ENCODE measurements around the gene ALOX15. TPM values are rescaled to one million over a fixed set of nuclear protein-coding genes. Genes with fewer than 3 reads are reported as not detected.
"Not testable (repeated sequence)": the region's sequence is repeated elsewhere in the genome, so short reads cannot be mapped to it uniquely, and the experiment has no call there.

The ALOX15 gene
- total RNA-seq, 1 experiment from 2014 or later = not detected

DNA sequence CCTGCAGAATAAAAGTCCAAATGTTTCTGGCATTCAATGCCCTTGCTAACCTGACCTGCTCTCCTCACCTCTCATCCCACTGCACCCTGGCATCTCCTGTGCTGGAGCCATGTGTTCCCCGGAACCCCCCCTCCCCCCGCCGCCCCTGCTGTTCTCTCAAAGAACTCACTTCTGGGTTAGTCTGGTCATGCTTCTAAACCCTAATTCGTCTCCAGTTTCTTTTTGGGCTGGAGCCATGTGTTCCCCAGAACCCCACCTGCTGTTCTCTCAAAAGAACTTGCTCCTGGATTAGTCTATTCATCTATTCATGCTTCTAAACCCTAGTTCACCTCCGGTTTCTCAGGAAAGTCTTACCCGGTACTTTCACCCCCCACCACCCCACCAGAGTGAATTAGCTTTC is 808 bp upstream of the ALOX15 start:
- Mint-ChIP-seq H3K36me3 (ENCODE audit: insufficient read depth, unreplicated experiment) (no peaks in the 10 kb centered on the region), H3K9me3 (ENCODE audit: unreplicated experiment) (no peaks in the 10 kb centered on the region), H3K27ac (ENCODE audit: low read depth, unreplicated experiment) (no peak overlapping the region), H3K4me1 (ENCODE audit: insufficient read depth, unreplicated experiment) (no peaks in the 10 kb centered on the region), H3K27me3 (ENCODE audit: insufficient read depth, unreplicated experiment) (peaks cover 89% of the 10 kb centered on the region), H3K4me3 (ENCODE audit: unreplicated experiment) (no peak overlapping the region)
- ChIA-PET CTCF (interaction anchor here (0.6 to 0.7 kb wide), 2 partner anchors 13 to 223 kb away, joined by 3 to 4 read pairs; no protein-coding TSS in a partner anchor), POLR2A (interaction anchor here (0.6 kb wide), 1 partner anchor 706 kb away, joined by 3 read pairs; no protein-coding TSS in a partner anchor)
- BruUV-seq (replicated peaks) = no TSS peak
- intact Hi-C loops (cut with micrococcal nuclease) = no loop called here
- TF ChIP-seq, protein P1, sequence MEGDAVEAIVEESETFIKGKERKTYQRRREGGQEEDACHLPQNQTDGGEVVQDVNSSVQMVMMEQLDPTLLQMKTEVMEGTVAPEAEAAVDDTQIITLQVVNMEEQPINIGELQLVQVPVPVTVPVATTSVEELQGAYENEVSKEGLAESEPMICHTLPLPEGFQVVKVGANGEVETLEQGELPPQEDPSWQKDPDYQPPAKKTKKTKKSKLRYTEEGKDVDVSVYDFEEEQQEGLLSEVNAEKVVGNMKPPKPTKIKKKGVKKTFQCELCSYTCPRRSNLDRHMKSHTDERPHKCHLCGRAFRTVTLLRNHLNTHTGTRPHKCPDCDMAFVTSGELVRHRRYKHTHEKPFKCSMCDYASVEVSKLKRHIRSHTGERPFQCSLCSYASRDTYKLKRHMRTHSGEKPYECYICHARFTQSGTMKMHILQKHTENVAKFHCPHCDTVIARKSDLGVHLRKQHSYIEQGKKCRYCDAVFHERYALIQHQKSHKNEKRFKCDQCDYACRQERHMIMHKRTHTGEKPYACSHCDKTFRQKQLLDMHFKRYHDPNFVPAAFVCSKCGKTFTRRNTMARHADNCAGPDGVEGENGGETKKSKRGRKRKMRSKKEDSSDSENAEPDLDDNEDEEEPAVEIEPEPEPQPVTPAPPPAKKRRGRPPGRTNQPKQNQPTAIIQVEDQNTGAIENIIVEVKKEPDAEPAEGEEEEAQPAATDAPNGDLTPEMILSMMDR (IDR thresholded peaks at IDR 0.05; ENCODE audit: unreplicated experiment) = no peak
- DNase-seq (ENCODE audit: unreplicated experiment) = no peak

DNA sequence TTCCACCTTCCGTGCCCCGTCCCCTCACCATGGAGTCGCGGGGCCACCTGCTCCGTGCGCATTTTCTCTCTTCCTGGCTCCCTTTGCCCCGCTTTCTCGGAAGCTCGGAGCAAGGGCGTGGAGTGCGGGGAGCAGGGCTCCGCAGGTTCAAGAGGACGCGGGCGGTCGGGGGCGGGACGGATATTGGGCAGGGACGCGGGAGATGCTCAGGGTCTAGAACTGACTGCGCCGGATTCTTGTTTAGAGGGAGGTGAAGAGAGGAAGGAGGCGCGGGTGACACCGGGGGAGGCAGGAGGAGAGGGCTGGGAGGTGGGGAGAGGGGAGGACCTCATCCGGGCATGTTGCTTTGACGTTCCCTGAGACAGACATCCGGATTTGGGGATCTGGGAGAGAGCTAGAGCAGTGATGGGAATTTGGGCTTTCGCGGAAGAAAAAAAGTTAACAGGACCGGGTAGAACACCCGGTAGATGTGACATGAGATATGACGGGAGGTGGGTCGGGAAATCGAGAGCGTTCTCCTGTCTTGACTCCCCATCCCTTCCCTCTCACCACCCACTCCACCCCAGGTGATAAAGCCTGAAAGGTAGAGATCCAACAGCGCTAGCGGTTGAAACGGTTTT is 799 bp downstream of the ALOX15 start:
- H3K27ac Mint-ChIP-seq (ENCODE audit: low read depth, unreplicated experiment); BruUV-seq (replicated peaks); H3K36me3 Mint-ChIP-seq (ENCODE audit: insufficient read depth, unreplicated experiment); H3K9me3 Mint-ChIP-seq (ENCODE audit: unreplicated experiment); CTCF ChIA-PET; intact Hi-C loops (cut with micrococcal nuclease); DNase-seq (ENCODE audit: unreplicated experiment); POLR2A ChIA-PET; H3K4me3 Mint-ChIP-seq (ENCODE audit: unreplicated experiment); H3K4me1 Mint-ChIP-seq (ENCODE audit: insufficient read depth, unreplicated experiment): not testable (repeated sequence)
- H3K27me3 Mint-ChIP-seq (ENCODE audit: insufficient read depth, unreplicated experiment) = peaks cover 99% of the 10 kb centered on the region

DNA sequence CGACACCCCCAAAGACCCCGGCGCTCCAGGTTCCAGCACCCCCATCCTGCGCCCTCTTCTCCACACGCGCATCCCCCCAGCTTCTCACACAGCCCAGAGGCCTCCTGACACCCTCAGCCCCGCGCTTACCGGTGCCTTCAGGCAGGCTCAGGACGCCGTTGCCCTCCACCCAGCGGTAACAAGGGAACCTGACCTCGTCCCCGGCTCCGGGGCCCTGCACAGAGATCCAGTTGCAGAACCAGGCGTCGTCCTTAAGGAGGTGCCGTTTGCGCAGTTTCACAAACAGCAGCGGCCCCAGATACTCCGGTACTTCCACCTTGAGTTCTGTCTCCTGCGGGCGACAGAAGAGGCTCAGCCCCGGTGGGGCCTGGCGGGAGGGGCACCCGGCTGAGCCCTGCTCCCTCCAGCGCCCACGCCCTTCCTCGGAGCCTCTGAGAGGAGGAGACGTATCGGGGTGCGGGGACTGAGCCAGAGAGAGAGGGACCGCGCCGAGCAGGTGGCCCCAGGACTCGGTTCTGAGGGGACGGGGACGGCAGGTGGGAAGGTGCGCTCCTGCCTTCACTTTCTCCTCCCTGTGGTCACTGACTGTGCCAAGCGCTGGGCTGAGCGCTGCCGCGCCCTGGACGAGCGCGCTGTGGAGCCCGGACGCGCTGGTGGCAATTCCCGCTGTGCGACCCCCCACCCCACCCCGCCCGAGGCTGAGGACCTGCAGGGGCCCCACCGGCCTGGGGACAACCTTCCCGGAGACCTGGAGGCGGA is 2.0 kb downstream of the ALOX15 start:
- H3K36me3 Mint-ChIP-seq (ENCODE audit: insufficient read depth, unreplicated experiment); intact Hi-C loops (cut with micrococcal nuclease); H3K9me3 Mint-ChIP-seq (ENCODE audit: unreplicated experiment); POLR2A ChIA-PET; DNase-seq (ENCODE audit: unreplicated experiment); CTCF ChIA-PET; H3K27ac Mint-ChIP-seq (ENCODE audit: low read depth, unreplicated experiment); H3K4me1 Mint-ChIP-seq (ENCODE audit: insufficient read depth, unreplicated experiment); BruUV-seq (replicated peaks); H3K4me3 Mint-ChIP-seq (ENCODE audit: unreplicated experiment): not testable (repeated sequence)
- H3K27me3 Mint-ChIP-seq (ENCODE audit: insufficient read depth, unreplicated experiment) = peaks cover 99% of the 10 kb centered on the region

DNA sequence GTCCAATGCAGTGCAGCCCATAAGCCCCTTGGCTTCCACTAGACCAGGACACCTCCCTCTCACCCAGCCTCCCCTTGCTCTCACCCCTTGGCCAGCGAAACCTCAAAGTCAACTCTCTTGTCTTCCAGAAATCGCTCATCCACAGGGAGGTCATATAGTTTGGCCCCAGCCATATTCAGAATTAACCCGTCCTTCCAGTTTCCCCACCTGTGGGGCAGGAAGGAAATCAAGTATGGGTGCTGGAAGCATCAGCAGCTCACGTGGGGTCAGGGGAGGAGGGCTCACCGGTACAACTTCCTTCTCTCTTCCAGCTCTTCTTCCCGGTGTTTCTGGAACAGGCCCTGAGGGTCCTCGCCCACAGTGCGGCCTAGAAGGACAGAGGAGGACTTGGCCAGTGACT is 2.7 kb downstream of the ALOX15 start:
- H3K9me3 Mint-ChIP-seq (ENCODE audit: unreplicated experiment); H3K27ac Mint-ChIP-seq (ENCODE audit: low read depth, unreplicated experiment); intact Hi-C loops (cut with micrococcal nuclease); CTCF ChIA-PET; H3K36me3 Mint-ChIP-seq (ENCODE audit: insufficient read depth, unreplicated experiment); H3K4me3 Mint-ChIP-seq (ENCODE audit: unreplicated experiment); H3K4me1 Mint-ChIP-seq (ENCODE audit: insufficient read depth, unreplicated experiment); POLR2A ChIA-PET; DNase-seq (ENCODE audit: unreplicated experiment); BruUV-seq (replicated peaks): not testable (repeated sequence)
- peaks cover 92% of the 10 kb centered on the region for H3K27me3 Mint-ChIP-seq (ENCODE audit: insufficient read depth, unreplicated experiment)

DNA sequence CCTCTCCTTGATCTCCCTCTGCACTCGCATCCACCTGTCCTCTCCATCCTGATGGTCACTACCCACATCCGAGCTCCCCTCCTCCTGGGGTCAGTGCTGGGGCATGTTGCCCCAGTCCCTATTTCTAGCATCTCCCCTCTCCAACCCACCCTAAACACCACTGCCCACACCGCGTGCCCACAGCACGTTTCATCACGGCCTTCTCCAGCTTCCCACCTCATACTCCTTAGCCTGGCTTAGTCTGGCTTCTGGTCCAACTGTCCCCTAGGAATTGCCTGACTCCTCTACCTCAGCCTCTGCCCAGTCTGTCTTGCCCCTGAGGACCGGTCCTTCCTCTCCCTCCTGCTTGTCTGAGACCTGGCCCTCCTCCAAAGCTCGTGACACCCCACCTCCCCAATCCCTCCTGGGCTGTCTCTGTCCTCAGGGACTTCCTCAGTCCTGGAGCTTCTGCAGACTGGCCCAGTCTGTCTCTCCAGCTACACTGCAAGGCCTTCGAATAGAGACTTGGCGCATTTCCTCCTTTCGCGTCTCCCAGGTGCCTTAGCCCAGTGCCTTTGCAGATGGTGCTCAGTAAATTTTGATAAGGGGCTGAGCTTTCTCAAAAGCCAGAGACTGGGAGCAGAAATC is 4.9 kb downstream of the ALOX15 start:
- no peaks in the 10 kb centered on the region for H3K36me3 Mint-ChIP-seq (ENCODE audit: insufficient read depth, unreplicated experiment)
- TF ChIP-seq, protein P1 (IDR thresholded peaks at IDR 0.05; ENCODE audit: unreplicated experiment) = no peak
- intact Hi-C loops (cut with micrococcal nuclease) = no loop called here
- no peaks in the 10 kb centered on the region for H3K4me1 Mint-ChIP-seq (ENCODE audit: insufficient read depth, unreplicated experiment)
- H3K27ac Mint-ChIP-seq (ENCODE audit: low read depth, unreplicated experiment) = no peak overlapping the region
- H3K9me3 Mint-ChIP-seq (ENCODE audit: unreplicated experiment) = no peaks in the 10 kb centered on the region
- peaks cover 70% of the 10 kb centered on the region for H3K27me3 Mint-ChIP-seq (ENCODE audit: insufficient read depth, unreplicated experiment)
- H3K4me3 Mint-ChIP-seq (ENCODE audit: unreplicated experiment) = no peak overlapping the region
- CTCF ChIA-PET = interaction anchor here (1.2 kb wide), 1 partner anchor 70 kb away, joined by 8 read pairs; no protein-coding TSS in a partner anchor
- BruUV-seq (replicated peaks) = no TSS peak
- POLR2A ChIA-PET = interaction anchor here (0.7 kb wide), 1 partner anchor 61 kb away, joined by 3 read pairs; no protein-coding TSS in a partner anchor
- DNase-seq (ENCODE audit: unreplicated experiment) = no peak
